HepG2 (cell line): ENCODE results near the gene SNX10. TPM values are rescaled to one million over a fixed set of nuclear protein-coding genes. Genes with fewer than 3 reads are reported as not detected.

Source experiments
- ARID5B ChIP-seq: IDR thresholded peaks from 2 replicates; pipeline ENCODE4 v1.4.0; 2020; ENCODE audit warnings: mild to moderate bottlenecking, missing genetic modification reagents
- EP300 ChIP-seq, 3 experiments: sonication (generic) in 1 of 3; formaldehyde crosslinking in 1 of 3; IDR thresholded peaks; 2 replicates each; pipeline versions ENCODE4 v1.5.1 to v1.6.1; 2011 to 2020; ENCODE audit warnings: low read depth in 2 of 3, low read length in 2 of 3, borderline replicate concordance in 1 of 3, improper control_type of control experiment in 1 of 3, mild to moderate bottlenecking in 1 of 3, missing genetic modification reagents in 1 of 3, moderate library complexity in 1 of 3
- KDM3A ChIP-seq: IDR thresholded peaks from 2 replicates; pipeline ENCODE4 v1.6.1; 2018; ENCODE audit warnings: low read depth, missing compliant biosample characterization
- MXD4 ChIP-seq: IDR thresholded peaks from 2 replicates; pipeline ENCODE4 v1.6.1; 2016; ENCODE audit warnings: mild to moderate bottlenecking, missing biosample characterization, missing genetic modification reagents
- NFYC ChIP-seq: IDR thresholded peaks from 2 replicates; pipeline ENCODE4 v1.6.1; 2016; ENCODE audit warnings: missing genetic modification reagents, missing compliant biosample characterization
- RXRB ChIP-seq: IDR thresholded peaks from 2 replicates; pipeline ENCODE4 v1.6.1; 2016; ENCODE audit warnings: borderline replicate concordance, missing genetic modification reagents, missing compliant biosample characterization
- STAT5B ChIP-seq: sonication (generic); formaldehyde crosslinking; IDR thresholded peaks from 2 replicates; pipeline ENCODE4 v1.4.0; 2020; ENCODE audit warnings: missing genetic modification reagents
- YEATS4 ChIP-seq: sonication (generic); formaldehyde crosslinking; IDR thresholded peaks from 2 replicates; pipeline ENCODE4 v1.4.0; 2020; ENCODE audit warnings: missing genetic modification reagents, borderline replicate concordance
- ZNF205 ChIP-seq: IDR thresholded peaks from 2 replicates; pipeline ENCODE4 v1.6.1; 2018; ENCODE audit warnings: missing biosample characterization, missing genetic modification reagents
- ZNF382 ChIP-seq: sonication (generic); formaldehyde crosslinking; IDR thresholded peaks from 2 replicates; pipeline ENCODE4 v1.5.0; 2020; ENCODE audit warnings: missing genetic modification reagents, mild to moderate bottlenecking, borderline replicate concordance
- ZNF468 ChIP-seq: sonication (generic); formaldehyde crosslinking; IDR thresholded peaks from 2 replicates; pipeline ENCODE4 v1.8.0; 2022; ENCODE audit warnings: mild to moderate bottlenecking, moderate library complexity, missing genetic modification reagents
- ZNF598 ChIP-seq: sonication (generic); formaldehyde crosslinking; IDR thresholded peaks from 2 replicates; pipeline ENCODE4 v1.5.1; 2020; ENCODE audit warnings: mild to moderate bottlenecking, missing genetic modification reagents, borderline replicate concordance
- ZNF841 ChIP-seq: sonication (generic); formaldehyde crosslinking; IDR thresholded peaks from 2 replicates; pipeline ENCODE4 v1.8.1; 2023; ENCODE audit warnings: missing genetic modification reagents, borderline replicate concordance
- polyA plus RNA-seq, 8 experiments: library from polyadenylated mRNA; depleted of rRNA in 3 of 8; stranded (reverse) in 7 of 8; unstranded in 1 of 8; fragments of >200 nt; fragmentation: Illumina TruSeq in 4 of 8; extraction: Trizol in 4 of 8; gene quantifications; 2 replicates each; pipeline versions ENCODE4 v1.2.1 to v1.2.3, GENCODE V29; 2011 to 2016; ENCODE audit warnings: low read depth in 4 of 8, missing spikeins in 1 of 8, mixed read lengths in 1 of 8; ENCODE audit not compliant: insufficient read depth in 1 of 8
- total RNA-seq, 5 experiments: library from RNA; depleted of rRNA; stranded (reverse); fragments of >200 nt; fragmentation: Illumina TruSeq; extraction: Trizol; gene quantifications; 2 replicates each; pipeline ENCODE4 v1.2.3, GENCODE V29; 2016; ENCODE audit warnings: low read depth in 1 of 5
- TF ChIP-seq, protein P1 (sequence below): sonication (generic); formaldehyde crosslinking; IDR thresholded peaks from 2 replicates; pipeline ENCODE4 v1.5.0; 2020; ENCODE audit warnings: mild to moderate bottlenecking, missing genetic modification reagents
- TF ChIP-seq, protein P2 (sequence below): sonication (generic); formaldehyde crosslinking; conservative IDR thresholded peaks from 2 replicates; pipeline ENCODE4 v1.8.0; 2022; ENCODE audit warnings: low read depth, missing genetic modification reagents
- TF ChIP-seq, protein P3 (sequence below): sonication (generic); formaldehyde crosslinking; IDR thresholded peaks from 2 replicates; pipeline ENCODE4 v1.4.0; 2020; ENCODE audit warnings: missing genetic modification reagents, borderline replicate concordance
- TF ChIP-seq, protein P4 (sequence below): conservative IDR thresholded peaks from 2 replicates; pipeline ENCODE4 v1.6.1; 2018; ENCODE audit warnings: missing genetic modification reagents
- TF ChIP-seq, protein P5 (sequence below): sonication (generic); formaldehyde crosslinking; IDR thresholded peaks from 2 replicates; pipeline ENCODE4 v1.4.0; 2020; ENCODE audit warnings: missing genetic modification reagents

The SNX10 gene
- total and polyA plus RNA-seq, 2 of the 13 experiments (the other 11 are each of a cell fraction or from before 2014, with no cell fraction given) = 26.0 to 27.6 TPM

- TF ChIP-seq, protein P1, sequence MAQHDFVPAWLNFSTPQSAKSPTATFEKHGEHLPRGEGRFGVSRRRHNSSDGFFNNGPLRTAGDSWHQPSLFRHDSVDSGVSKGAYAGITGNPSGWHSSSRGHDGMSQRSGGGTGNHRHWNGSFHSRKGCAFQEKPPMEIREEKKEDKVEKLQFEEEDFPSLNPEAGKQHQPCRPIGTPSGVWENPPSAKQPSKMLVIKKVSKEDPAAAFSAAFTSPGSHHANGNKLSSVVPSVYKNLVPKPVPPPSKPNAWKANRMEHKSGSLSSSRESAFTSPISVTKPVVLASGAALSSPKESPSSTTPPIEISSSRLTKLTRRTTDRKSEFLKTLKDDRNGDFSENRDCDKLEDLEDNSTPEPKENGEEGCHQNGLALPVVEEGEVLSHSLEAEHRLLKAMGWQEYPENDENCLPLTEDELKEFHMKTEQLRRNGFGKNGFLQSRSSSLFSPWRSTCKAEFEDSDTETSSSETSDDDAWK (CRISPR knock-in tag) = no peak
- TF ChIP-seq ZNF598 (no peak), ZNF205 (CRISPR knock-in tag) (no peak), ARID5B (peak; percentile 43; the same call in 1 of the 2 replicates), RXRB (CRISPR knock-in tag) (peak; percentile 37; the same call in 1 of the 2 replicates), ZNF382 (no peak), MXD4 (CRISPR knock-in tag) (peak; percentile 57; the same call in 1 of the 2 replicates), EP300 (IDR thresholded peaks at IDR 0.05; ENCODE audit: low read depth in 2 of 2, low read length in 2 of 2) (no peak; a peak in 1 of 4 replicates), EP300 (CRISPR knock-in tag; IDR thresholded peaks at IDR 0.05; ENCODE audit: borderline replicate concordance) (peak; percentile 13; the same call in 1 of the 2 replicates), ZNF841 (CRISPR knock-in tag) (no peak), NFYC (CRISPR knock-in tag) (no peak), KDM3A (CRISPR knock-in tag) (no peak), YEATS4 (CRISPR knock-in tag) (0 out of 2 replicates have a peak, but pooled peaks have one; percentile 55), ZNF468 (CRISPR knock-in tag) (no peak), STAT5B (no peak)
- TF ChIP-seq, protein P2, sequence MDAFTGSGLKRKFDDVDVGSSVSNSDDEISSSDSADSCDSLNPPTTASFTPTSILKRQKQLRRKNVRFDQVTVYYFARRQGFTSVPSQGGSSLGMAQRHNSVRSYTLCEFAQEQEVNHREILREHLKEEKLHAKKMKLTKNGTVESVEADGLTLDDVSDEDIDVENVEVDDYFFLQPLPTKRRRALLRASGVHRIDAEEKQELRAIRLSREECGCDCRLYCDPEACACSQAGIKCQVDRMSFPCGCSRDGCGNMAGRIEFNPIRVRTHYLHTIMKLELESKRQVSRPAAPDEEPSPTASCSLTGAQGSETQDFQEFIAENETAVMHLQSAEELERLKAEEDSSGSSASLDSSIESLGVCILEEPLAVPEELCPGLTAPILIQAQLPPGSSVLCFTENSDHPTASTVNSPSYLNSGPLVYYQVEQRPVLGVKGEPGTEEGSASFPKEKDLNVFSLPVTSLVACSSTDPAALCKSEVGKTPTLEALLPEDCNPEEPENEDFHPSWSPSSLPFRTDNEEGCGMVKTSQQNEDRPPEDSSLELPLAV (CRISPR knock-in tag) = no peak
- TF ChIP-seq, protein P3, sequence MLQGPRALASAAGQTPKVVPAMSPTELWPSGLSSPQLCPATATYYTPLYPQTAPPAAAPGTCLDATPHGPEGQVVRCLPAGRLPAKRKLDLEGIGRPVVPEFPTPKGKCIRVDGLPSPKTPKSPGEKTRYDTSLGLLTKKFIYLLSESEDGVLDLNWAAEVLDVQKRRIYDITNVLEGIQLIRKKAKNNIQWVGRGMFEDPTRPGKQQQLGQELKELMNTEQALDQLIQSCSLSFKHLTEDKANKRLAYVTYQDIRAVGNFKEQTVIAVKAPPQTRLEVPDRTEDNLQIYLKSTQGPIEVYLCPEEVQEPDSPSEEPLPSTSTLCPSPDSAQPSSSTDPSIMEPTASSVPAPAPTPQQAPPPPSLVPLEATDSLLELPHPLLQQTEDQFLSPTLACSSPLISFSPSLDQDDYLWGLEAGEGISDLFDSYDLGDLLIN (CRISPR knock-in tag) = no peak
- TF ChIP-seq, protein P4, sequence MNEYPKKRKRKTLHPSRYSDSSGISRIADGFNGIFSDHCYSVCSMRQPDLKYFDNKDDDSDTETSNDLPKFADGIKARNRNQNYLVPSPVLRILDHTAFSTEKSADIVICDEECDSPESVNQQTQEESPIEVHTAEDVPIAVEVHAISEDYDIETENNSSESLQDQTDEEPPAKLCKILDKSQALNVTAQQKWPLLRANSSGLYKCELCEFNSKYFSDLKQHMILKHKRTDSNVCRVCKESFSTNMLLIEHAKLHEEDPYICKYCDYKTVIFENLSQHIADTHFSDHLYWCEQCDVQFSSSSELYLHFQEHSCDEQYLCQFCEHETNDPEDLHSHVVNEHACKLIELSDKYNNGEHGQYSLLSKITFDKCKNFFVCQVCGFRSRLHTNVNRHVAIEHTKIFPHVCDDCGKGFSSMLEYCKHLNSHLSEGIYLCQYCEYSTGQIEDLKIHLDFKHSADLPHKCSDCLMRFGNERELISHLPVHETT (CRISPR knock-in tag) = no peak
- TF ChIP-seq, protein P5, sequence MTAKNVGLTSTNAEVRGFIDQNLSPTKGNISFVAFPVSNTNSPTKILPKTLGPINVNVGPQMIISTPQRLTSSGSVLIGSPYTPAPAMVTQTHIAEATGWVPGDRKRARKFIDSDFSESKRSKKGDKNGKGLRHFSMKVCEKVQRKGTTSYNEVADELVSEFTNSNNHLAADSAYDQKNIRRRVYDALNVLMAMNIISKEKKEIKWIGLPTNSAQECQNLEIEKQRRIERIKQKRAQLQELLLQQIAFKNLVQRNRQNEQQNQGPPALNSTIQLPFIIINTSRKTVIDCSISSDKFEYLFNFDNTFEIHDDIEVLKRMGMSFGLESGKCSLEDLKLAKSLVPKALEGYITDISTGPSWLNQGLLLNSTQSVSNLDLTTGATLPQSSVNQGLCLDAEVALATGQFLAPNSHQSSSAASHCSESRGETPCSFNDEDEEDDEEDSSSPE (CRISPR knock-in tag) = peak; percentile 71
These were observed 56.7 kb downstream of the SNX10 start (continued) for GRCh38 chr7:26348234-26348851.
